Measurements from ENCODE around the gene NHERF1.

DNA sequence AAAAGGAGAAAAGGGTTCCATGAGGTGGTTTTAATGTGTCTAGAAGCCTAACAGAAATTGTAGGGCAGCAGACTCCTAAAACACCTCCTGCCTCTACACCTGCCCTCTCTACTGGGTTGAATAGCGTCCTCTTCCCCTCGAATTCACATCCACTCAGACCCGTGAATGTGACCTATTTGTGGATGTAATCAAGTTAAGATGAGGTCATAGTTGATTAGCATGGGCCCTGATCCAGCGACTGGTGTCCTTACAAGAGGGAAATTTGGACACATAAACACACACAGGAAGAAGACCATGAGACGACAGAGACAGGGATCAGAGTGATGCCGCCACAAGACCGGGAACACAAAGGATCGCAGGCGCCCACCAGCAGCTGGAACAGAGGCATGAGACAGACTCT is 49.2 kb upstream of the NHERF1 start:
- TF ChIP-seq, protein P1, sequence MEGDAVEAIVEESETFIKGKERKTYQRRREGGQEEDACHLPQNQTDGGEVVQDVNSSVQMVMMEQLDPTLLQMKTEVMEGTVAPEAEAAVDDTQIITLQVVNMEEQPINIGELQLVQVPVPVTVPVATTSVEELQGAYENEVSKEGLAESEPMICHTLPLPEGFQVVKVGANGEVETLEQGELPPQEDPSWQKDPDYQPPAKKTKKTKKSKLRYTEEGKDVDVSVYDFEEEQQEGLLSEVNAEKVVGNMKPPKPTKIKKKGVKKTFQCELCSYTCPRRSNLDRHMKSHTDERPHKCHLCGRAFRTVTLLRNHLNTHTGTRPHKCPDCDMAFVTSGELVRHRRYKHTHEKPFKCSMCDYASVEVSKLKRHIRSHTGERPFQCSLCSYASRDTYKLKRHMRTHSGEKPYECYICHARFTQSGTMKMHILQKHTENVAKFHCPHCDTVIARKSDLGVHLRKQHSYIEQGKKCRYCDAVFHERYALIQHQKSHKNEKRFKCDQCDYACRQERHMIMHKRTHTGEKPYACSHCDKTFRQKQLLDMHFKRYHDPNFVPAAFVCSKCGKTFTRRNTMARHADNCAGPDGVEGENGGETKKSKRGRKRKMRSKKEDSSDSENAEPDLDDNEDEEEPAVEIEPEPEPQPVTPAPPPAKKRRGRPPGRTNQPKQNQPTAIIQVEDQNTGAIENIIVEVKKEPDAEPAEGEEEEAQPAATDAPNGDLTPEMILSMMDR (IDR thresholded peaks at IDR 0.05) = no peak
- TF ChIP-seq POLR2A (IDR thresholded peaks at IDR 0.05) (no peak), EP300 (IDR thresholded peaks at IDR 0.05) (no peak), POLR2AphosphoS5 (IDR thresholded peaks at IDR 0.05) (no peak)

Measured in suprapubic skin (tissue), 4 donors.